PC-9 (cell line): ENCODE data around the gene SNAPC4. TPM values are rescaled to one million over a fixed set of nuclear protein-coding genes. Genes with fewer than 3 reads are reported as not detected.

Experiments
- BruUV-seq: library from RNA; stranded (reverse); fragments of 400-500 nt; replicated peaks from 2 replicates; lab custom pipeline; 2021; lab: Mats Ljungman, UMichigan
- CTCF ChIA-PET: fragments of 300-600 bp; sonication (Branson Sonifier 250); formaldehyde crosslinking; loops from one replicate; lab custom pipeline; 2022; ENCODE audit warnings: antibody characterized with exemption; lab: Charles Lee
- POLR2A ChIA-PET: fragments of 300-600 bp; sonication (Branson Sonifier 250); formaldehyde crosslinking; loops from one replicate; lab custom pipeline; 2022; ENCODE audit warnings: antibody characterized with exemption; ENCODE audit not compliant: unreplicated experiment; lab: Charles Lee
- DNase-seq, 2 experiments: peaks; one replicate each; pipeline versions ENCODE4 v3.0.0 to v3.0.0-alpha.2; 2015 to 2022; ENCODE audit warnings: mixed read lengths in 1 of 2
- H2AFZ ChIP-seq: fragments of 200-600 bp; sonication (generic); 2 replicates; pipeline ENCODE4 v1.8.1; 2017; ENCODE audit warnings: antibody characterized with exemption
- H3F3A ChIP-seq: fragments of 200-600 bp; sonication (generic); 2 replicates; pipeline ENCODE4 v1.8.1; 2017; ENCODE audit warnings: antibody characterized with exemption, mild to moderate bottlenecking, low read depth; ENCODE audit not compliant: insufficient read depth
- H3K27ac ChIP-seq: fragments of 200-600 bp; sonication (generic); 2 replicates; pipeline ENCODE4 v1.6.1; 2016; ENCODE audit warnings: mixed run types
- H3K27me3 ChIP-seq: fragments of 200-600 bp; sonication (generic); 2 replicates; pipeline ENCODE4 v1.6.1; 2016; ENCODE audit warnings: low read depth, mixed run types; ENCODE audit not compliant: insufficient read depth
- H3K36me3 ChIP-seq: fragments of 200-600 bp; sonication (generic); 2 replicates; pipeline ENCODE4 v1.6.1; 2016; ENCODE audit warnings: low read depth, mixed run types
- H3K4me1 ChIP-seq: fragments of 200-600 bp; sonication (generic); replicated peaks from 2 replicates; pipeline ENCODE4 v1.6.1; 2016; ENCODE audit warnings: mixed run types; ENCODE audit not compliant: insufficient read depth
- H3K4me2 ChIP-seq: fragments of 200-600 bp; sonication (generic); 2 replicates; pipeline ENCODE4 v1.6.1; 2017; ENCODE audit warnings: mixed run types
- H3K4me3 ChIP-seq: fragments of 200-600 bp; sonication (generic); 2 replicates; pipeline ENCODE4 v1.6.1; 2016; ENCODE audit warnings: mixed run types
- H3K79me2 ChIP-seq: fragments of 200-600 bp; sonication (generic); 2 replicates; pipeline ENCODE4 v1.6.1; 2017; ENCODE audit warnings: low read depth, mixed run types
- H3K9me2 ChIP-seq: fragments of 200-600 bp; sonication (generic); 2 replicates; pipeline ENCODE4 v1.8.1; 2017; ENCODE audit warnings: mild to moderate bottlenecking; ENCODE audit not compliant: insufficient read depth
- H3K9me3 ChIP-seq: fragments of 200-600 bp; sonication (generic); 2 replicates; pipeline ENCODE4 v1.8.1; 2016; ENCODE audit warnings: low read depth; ENCODE audit not compliant: insufficient read depth
- H4K20me1 ChIP-seq: fragments of 200-600 bp; sonication (generic); 2 replicates; pipeline ENCODE4 v1.8.1; 2017; ENCODE audit not compliant: insufficient read depth
- EZH2 ChIP-seq: fragments of 200-600 bp; sonication (generic); IDR thresholded peaks from 2 replicates; pipeline ENCODE4 v1.8.0; 2017; ENCODE audit warnings: antibody characterized with exemption, low read depth
- intact Hi-C: fragments of 100-400 bp; cut with micrococcal nuclease; formaldehyde crosslinking; loops from one replicate; pipeline ENCODE4 v1.10.0; 2022; ENCODE audit not compliant: unreplicated experiment
- total RNA-seq: library from RNA; stranded (reverse); gene quantifications from 2 replicates; pipeline ENCODE4 v1.2.3, GENCODE V29; 2021
- TF ChIP-seq, protein P1 (sequence below): fragments of 200-600 bp; sonication (generic); conservative IDR thresholded peaks from 2 replicates; pipeline ENCODE4 v1.6.1; 2017; ENCODE audit warnings: mixed run types, antibody characterized with exemption, mild to moderate bottlenecking, moderate library complexity

SNAPC4 gene
- total RNA-seq, 1 experiment from 2014 or later, result 14.4 TPM

DNA sequence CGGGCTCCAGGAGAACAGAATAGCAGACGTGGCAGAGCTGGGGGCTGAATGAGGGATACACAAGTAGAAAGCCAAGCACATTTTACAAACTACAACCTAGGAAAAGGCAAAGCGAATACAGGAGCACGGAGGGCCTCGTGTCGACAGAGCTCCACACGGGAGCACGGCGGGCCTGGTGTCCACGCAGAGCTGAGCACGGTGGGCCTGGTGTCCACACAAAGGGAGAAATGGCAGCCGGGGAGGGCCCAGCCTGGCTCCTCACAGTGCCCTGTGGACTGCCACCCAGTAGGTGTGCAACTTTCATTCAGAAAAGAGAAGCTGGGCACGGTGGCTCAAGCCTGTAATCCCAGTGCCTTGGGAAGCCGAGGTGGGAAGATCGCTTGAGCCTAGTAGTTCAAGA lies 43.1 kb upstream of the SNAPC4 start:
- H3K9me3 ChIP-seq, result no peaks in the 10 kb centered on the region
- no peak for TF ChIP-seq EZH2
- TF ChIP-seq, protein P1, sequence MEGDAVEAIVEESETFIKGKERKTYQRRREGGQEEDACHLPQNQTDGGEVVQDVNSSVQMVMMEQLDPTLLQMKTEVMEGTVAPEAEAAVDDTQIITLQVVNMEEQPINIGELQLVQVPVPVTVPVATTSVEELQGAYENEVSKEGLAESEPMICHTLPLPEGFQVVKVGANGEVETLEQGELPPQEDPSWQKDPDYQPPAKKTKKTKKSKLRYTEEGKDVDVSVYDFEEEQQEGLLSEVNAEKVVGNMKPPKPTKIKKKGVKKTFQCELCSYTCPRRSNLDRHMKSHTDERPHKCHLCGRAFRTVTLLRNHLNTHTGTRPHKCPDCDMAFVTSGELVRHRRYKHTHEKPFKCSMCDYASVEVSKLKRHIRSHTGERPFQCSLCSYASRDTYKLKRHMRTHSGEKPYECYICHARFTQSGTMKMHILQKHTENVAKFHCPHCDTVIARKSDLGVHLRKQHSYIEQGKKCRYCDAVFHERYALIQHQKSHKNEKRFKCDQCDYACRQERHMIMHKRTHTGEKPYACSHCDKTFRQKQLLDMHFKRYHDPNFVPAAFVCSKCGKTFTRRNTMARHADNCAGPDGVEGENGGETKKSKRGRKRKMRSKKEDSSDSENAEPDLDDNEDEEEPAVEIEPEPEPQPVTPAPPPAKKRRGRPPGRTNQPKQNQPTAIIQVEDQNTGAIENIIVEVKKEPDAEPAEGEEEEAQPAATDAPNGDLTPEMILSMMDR, result no peak
- no peaks in the 10 kb centered on the region for H3K27me3 ChIP-seq
- peaks cover 31% of the 10 kb centered on the region for H3F3A ChIP-seq
- no peaks in the 10 kb centered on the region for H3K9me2 ChIP-seq
- no peak overlapping the region for H2AFZ ChIP-seq
- H3K36me3 ChIP-seq, result no peaks in the 10 kb centered on the region; the same call in 1 of the 2 replicates
- peaks cover 4% of the 10 kb centered on the region for H3K4me1 ChIP-seq
- no peak overlapping the region for H3K4me3 ChIP-seq
- no peak overlapping the region for H3K27ac ChIP-seq
- no peak for DNase-seq
- POLR2A ChIA-PET, result interaction anchor here (0.6 kb wide), 1 partner anchor 38 kb away, joined by 3 read pairs; no protein-coding TSS in a partner anchor
- no peak overlapping the region for H3K4me2 ChIP-seq
- intact Hi-C loops, result no loop called here
- CTCF ChIA-PET, result no interaction called here
- no TSS peak for BruUV-seq
- H3K79me2 ChIP-seq, result peaks cover 10% of the 10 kb centered on the region; the same call in 1 of the 2 replicates
- peaks cover 10% of the 10 kb centered on the region for H4K20me1 ChIP-seq

DNA sequence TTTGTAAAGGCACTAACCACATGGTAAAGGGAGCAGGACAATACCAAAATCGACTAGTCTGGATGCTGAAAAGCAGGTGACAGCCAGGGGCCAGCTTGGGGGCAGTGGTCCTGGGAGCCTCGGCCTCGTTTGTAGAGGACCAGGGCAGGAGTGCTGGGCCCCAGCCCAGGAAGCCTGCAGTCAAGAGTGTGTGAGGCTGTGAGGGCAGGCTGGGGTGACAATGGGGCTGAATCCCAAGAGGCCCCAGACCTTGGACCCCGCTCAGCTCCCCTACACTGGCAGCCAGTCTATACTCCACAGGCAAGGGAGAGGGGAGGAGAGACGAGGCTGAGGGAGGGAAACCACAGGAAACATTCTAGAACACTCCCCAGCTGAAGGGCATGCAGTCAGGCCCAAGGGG lies 42.3 kb upstream of the SNAPC4 start:
- Histone ChIP-seq H3K36me3 (no peaks in the 10 kb centered on the region; the same call in 1 of the 2 replicates), H3K27me3 (no peaks in the 10 kb centered on the region), H4K20me1 (peaks cover 16% of the 10 kb centered on the region), H3K4me3 (no peak overlapping the region), H3K4me1 (peaks cover 10% of the 10 kb centered on the region), H3K4me2 (no peak overlapping the region), H3F3A (peaks cover 31% of the 10 kb centered on the region), H3K27ac (no peak overlapping the region), H3K9me2 (no peaks in the 10 kb centered on the region), H2AFZ (no peak overlapping the region), H3K9me3 (no peaks in the 10 kb centered on the region), H3K79me2 (peaks cover 18% of the 10 kb centered on the region; the same call in 1 of the 2 replicates)
- no peak for DNase-seq
- CTCF ChIA-PET, result no interaction called here
- POLR2A ChIA-PET, result no interaction called here
- TF ChIP-seq EZH2, result no peak
- TF ChIP-seq, protein P1, result no peak
- BruUV-seq, result no TSS peak
- intact Hi-C loops, result no loop called here

DNA sequence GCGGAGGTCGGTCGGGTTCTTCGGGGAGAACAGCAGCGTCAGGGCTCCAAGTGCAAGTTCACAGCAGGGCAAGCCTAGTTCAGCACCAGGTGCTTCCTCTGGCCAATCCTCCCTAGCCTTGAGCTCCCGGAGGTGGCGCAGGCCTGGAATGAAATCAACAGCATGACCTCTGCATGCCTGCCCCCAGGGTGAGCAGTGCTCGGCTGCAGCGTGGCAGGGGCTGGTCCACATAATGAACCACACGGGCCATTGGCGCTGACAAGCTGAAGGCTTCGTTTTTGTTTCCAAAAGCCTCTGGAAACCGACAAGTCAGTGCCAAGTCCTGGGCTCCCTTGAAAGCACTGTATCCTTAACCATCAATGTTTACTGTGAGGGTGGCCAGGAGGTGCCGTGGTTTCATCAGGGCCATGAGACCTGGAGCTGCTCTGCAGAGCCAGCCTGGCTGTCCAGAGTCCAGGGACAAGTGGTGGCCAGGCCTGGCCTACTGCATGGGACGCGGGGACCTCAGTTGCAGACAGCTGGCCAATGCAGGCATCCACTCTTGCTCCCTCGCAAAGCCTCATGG lies 41.8 kb upstream of the SNAPC4 start:
- CTCF ChIA-PET, result no interaction called here
- Histone ChIP-seq H3K4me3 (no peak overlapping the region), H4K20me1 (peaks cover 21% of the 10 kb centered on the region), H3F3A (peaks cover 31% of the 10 kb centered on the region), H3K9me2 (no peaks in the 10 kb centered on the region), H3K79me2 (peaks cover 18% of the 10 kb centered on the region; the same call in 1 of the 2 replicates), H3K4me2 (no peak overlapping the region), H3K27me3 (no peaks in the 10 kb centered on the region), H3K9me3 (no peaks in the 10 kb centered on the region), H3K4me1 (peaks cover 10% of the 10 kb centered on the region), H2AFZ (no peak overlapping the region), H3K27ac (no peak overlapping the region), H3K36me3 (no peaks in the 10 kb centered on the region; the same call in 1 of the 2 replicates)
- BruUV-seq, result no TSS peak
- DNase-seq, result no peak
- POLR2A ChIA-PET, result no interaction called here
- no peak for TF ChIP-seq EZH2
- TF ChIP-seq, protein P1, result no peak
- intact Hi-C loops, result no loop called here
